Endothelial cell of umbilical vein (primary cell): ENCODE measurements around the gene SLC23A1. TPM values are rescaled to one million over a fixed set of nuclear protein-coding genes. Genes with fewer than 3 reads are reported as not detected.

Experiments used
- BruUV-seq: library from RNA; stranded (reverse); fragments of 400-500 nt; replicated peaks from 2 replicates; lab custom pipeline; 2021; lab: Mats Ljungman, UMichigan
- CTCF ChIA-PET: fragments of 300-600, 350-600 bp; sonication (Branson Sonifier 250); formaldehyde crosslinking; loops from one replicate; lab custom pipeline; 2021; ENCODE audit warnings: antibody characterized with exemption, inconsistent platforms; lab: Charles Lee
- POLR2A ChIA-PET: fragments of 300-600, 350-600 bp; sonication (Branson Sonifier 250); formaldehyde crosslinking; loops from one replicate; lab custom pipeline; 2021; ENCODE audit warnings: antibody characterized with exemption, inconsistent platforms; lab: Charles Lee
- DNase-seq: peaks from one replicate; pipeline ENCODE4 v3.0.0-alpha.2; 2011; ENCODE audit warnings: low read depth, low spot score
- FAIRE-seq: peaks from 2 replicates; lab custom pipeline; 2011; peaks lifted over from hg19 to GRCh38; lab: Jason Lieb, UNC
- H2AFZ ChIP-seq: 2 replicates; pipeline ENCODE4 v1.6.0; 2012; ENCODE audit warnings: low read depth, low read length, control low read depth, inconsistent platforms
- H3K27ac ChIP-seq: 2 replicates; pipeline ENCODE4 v1.5.1; 2011; ENCODE audit warnings: low read depth, mild to moderate bottlenecking, control low read depth, low read length, moderate library complexity; ENCODE audit not compliant: insufficient read depth
- H3K27me3 ChIP-seq, 2 experiments: 2 replicates each; pipeline versions ENCODE4 v1.6.0 to v1.6.1; 2011; ENCODE audit warnings: low read length in 2 of 2, mixed read lengths in 1 of 2; ENCODE audit not compliant: control insufficient read depth in 2 of 2, insufficient read depth in 2 of 2
- H3K36me3 ChIP-seq, 2 experiments: 2 replicates in 1 of 2; 3 replicates in 1 of 2; pipeline ENCODE4 v1.5.1; 2011; ENCODE audit warnings: low read length in 2 of 2, mild to moderate bottlenecking in 1 of 2, moderate library complexity in 1 of 2; ENCODE audit not compliant: control insufficient read depth in 2 of 2, insufficient read depth in 2 of 2; ENCODE audit errors: extremely low read depth in 1 of 2
- H3K4me1 ChIP-seq: 3 replicates; pipeline ENCODE4 v1.5.1; 2011; ENCODE audit warnings: mild to moderate bottlenecking, low read length; ENCODE audit not compliant: control insufficient read depth, insufficient read depth; ENCODE audit errors: extremely low read depth
- H3K4me2 ChIP-seq: 2 replicates; pipeline ENCODE4 v1.6.1; 2011; ENCODE audit warnings: low read length, control low read depth, mixed read lengths; ENCODE audit not compliant: insufficient read depth
- H3K4me3 ChIP-seq, 3 experiments: fragments of 200-600 bp in 1 of 3; sonication (generic), shearing (Covaris generic) in 1 of 3; replicated peaks in 1 of 3; 2 replicates each; pipeline ENCODE4 v1.5.1; 2011 to 2016; ENCODE audit warnings: control low read depth in 3 of 3, low read length in 3 of 3, mild to moderate bottlenecking in 2 of 3, inconsistent platforms in 1 of 3, low read depth in 1 of 3, moderate library complexity in 1 of 3; ENCODE audit not compliant: insufficient read depth in 1 of 3
- H3K79me2 ChIP-seq: 2 replicates; pipeline ENCODE4 v1.6.0; 2012; ENCODE audit warnings: low read length, inconsistent platforms; ENCODE audit not compliant: control insufficient read depth, insufficient read depth
- H3K9ac ChIP-seq: replicated peaks from 2 replicates; pipeline ENCODE3; 2011; ENCODE audit warnings: low read length, control low read depth; ENCODE audit not compliant: insufficient read depth; ENCODE audit errors: extremely low read depth
- H3K9me1 ChIP-seq: replicated peaks from 3 replicates; pipeline ENCODE4 v1.6.0; 2011; ENCODE audit warnings: mild to moderate bottlenecking, low read length; ENCODE audit not compliant: control insufficient read depth, insufficient read depth; ENCODE audit errors: extremely low read depth
- H3K9me3 ChIP-seq: replicated peaks from 2 replicates; pipeline ENCODE4 v1.5.1; 2012; ENCODE audit warnings: low read length, inconsistent platforms; ENCODE audit not compliant: control insufficient read depth, insufficient read depth
- H4K20me1 ChIP-seq: replicated peaks from 2 replicates; pipeline ENCODE3; 2011; ENCODE audit warnings: mild to moderate bottlenecking, low read length; ENCODE audit not compliant: control insufficient read depth, insufficient read depth; ENCODE audit errors: extremely low read depth
- EZH2 ChIP-seq: IDR thresholded peaks from 2 replicates; pipeline ENCODE4 v1.6.1; 2012; ENCODE audit warnings: borderline replicate concordance, low read depth, mild to moderate bottlenecking, moderate library complexity, low read length, inconsistent platforms; ENCODE audit not compliant: severe bottlenecking
- FOS ChIP-seq: IDR thresholded peaks from 2 replicates; pipeline ENCODE4 v1.6.1; 2011; ENCODE audit warnings: mild to moderate bottlenecking, low read length, moderate library complexity, borderline replicate concordance; ENCODE audit not compliant: insufficient read depth
- GATA2 ChIP-seq: IDR thresholded peaks from 2 replicates; pipeline ENCODE4 v1.7.0; 2011; ENCODE audit warnings: low read depth, mild to moderate bottlenecking, moderate library complexity, mixed read lengths, low read length; ENCODE audit not compliant: insufficient read length, insufficient read depth
- JUN ChIP-seq: IDR thresholded peaks from 2 replicates; pipeline ENCODE4 v1.6.1; 2011; ENCODE audit warnings: borderline replicate concordance, low read depth; ENCODE audit not compliant: insufficient read length, insufficient read depth
- MYC ChIP-seq: IDR thresholded peaks from one replicate; pipeline ENCODE4 v1.6.1; 2011; ENCODE audit warnings: mild to moderate bottlenecking, low read depth, low read length
- POLR2A ChIP-seq: IDR thresholded peaks from 2 replicates; pipeline ENCODE4 v1.6.1; 2012; ENCODE audit warnings: low read depth, mild to moderate bottlenecking, control low read depth, low read length
- POLR2AphosphoS5 ChIP-seq: IDR thresholded peaks from 2 replicates; pipeline ENCODE4 v1.6.1; 2012; ENCODE audit warnings: low read depth, mild to moderate bottlenecking, control low read depth, low read length, moderate library complexity; ENCODE audit not compliant: insufficient read depth
- dilution Hi-C: fragments of 300-500 bp; cut with MboI; formaldehyde crosslinking; loops from one replicate; pipeline ENCODE4 v1.15.0; 2019; ENCODE audit warnings: low sequenced_read_pairs; ENCODE audit not compliant: extremely low pct_ligation_motif_present
- intact Hi-C: fragments of 100-400 bp; cut with micrococcal nuclease; formaldehyde crosslinking; loops from one replicate; pipeline ENCODE4 v1.10.0; 2022
- polyA plus RNA-seq, 4 experiments: library from polyadenylated mRNA; depleted of rRNA in 3 of 4; stranded (reverse) in 3 of 4; unstranded in 1 of 4; fragments of >200 nt; gene quantifications; 2 replicates each; pipeline versions ENCODE4 v1.2.1 to v1.2.3, GENCODE V29; 2011 to 2012; ENCODE audit warnings: missing spikeins in 1 of 4
- total RNA-seq: library from RNA; stranded (reverse); gene quantifications from 2 replicates; pipeline ENCODE4 v1.2.3, GENCODE V29; 2021
- TF ChIP-seq, protein P1 (sequence below): IDR thresholded peaks from 2 replicates; pipeline ENCODE4 v1.6.1; 2011; ENCODE audit not compliant: insufficient read depth, insufficient read length
- TF ChIP-seq, protein P2 (sequence below), 2 donors: IDR thresholded peaks; 1 replicate in 1 of 2; 2 replicates in 1 of 2; pipeline ENCODE4 v1.5.1; 2011; ENCODE audit warnings: low read length in 2 of 2, mild to moderate bottlenecking in 2 of 2, moderate library complexity in 2 of 2, control low read depth in 1 of 2, inconsistent platforms in 1 of 2, low read depth in 1 of 2; ENCODE audit not compliant: insufficient read depth in 1 of 2; ENCODE audit errors: extremely low read depth in 1 of 2

SLC23A1 gene
- total and polyA plus RNA-seq, 2 donors (not counting 3 experiments of a cell fraction or from before 2014, with no cell fraction given) = not detected

DNA sequence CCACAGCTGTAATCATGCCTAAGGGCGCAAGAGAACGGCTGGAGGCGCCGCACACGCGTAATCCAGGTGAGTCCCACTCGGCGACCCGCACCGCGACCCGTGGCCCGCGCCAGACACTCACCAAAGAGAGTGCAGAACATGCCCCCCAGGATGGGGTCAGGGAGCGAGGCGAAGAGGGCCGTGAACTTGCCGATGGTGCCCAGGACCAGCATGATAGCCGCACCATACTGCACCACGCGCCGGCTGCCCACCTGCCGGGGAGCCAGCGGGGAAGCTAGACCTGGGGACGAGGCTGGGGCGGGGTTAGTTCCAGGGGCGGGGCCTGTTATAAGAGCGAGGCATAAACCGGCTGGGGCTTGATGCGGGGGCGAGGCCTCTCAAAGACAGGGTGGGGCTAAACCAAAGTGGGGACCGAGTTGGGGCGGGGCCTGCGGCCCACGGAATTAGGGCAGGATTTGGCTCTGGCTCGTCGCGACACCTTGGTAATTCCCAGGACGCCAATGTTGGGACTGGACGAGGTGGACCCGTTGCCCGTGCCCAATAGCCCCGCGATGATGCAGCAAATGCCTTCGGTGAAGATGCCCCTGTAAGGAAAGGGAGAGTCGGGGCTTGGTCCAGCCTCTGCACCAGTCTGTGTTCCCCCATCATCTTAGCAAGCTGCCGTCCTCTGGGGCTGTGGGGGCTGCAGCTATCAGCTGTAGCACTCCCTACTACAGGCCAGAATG is 4.8 kb downstream of the SLC23A1 start:
- Histone ChIP-seq H4K20me1 (no peaks in the 10 kb centered on the region), H2AFZ (no peak overlapping the region), H3K4me2 (no peak overlapping the region), H3K9me1 (no peaks in the 10 kb centered on the region), H3K9me3 (no peaks in the 10 kb centered on the region), H3K36me3 (peaks cover 0 to 3% of the 10 kb centered on the region in 2 experiments), H3K4me3 (no peak overlapping the region), H3K9ac (no peak overlapping the region), H3K27ac (no peak overlapping the region), H3K4me1 (no peaks in the 10 kb centered on the region), H3K79me2 (no peaks in the 10 kb centered on the region), H3K27me3 (no peaks in the 10 kb centered on the region)
- no peak for FAIRE-seq
- no TSS peak for BruUV-seq
- ChIA-PET POLR2A (no interaction called here), CTCF (interaction anchor here (0.7 to 1.0 kb wide), 2 partner anchors 10 to 17 kb away, joined by 3 to 4 read pairs; no protein-coding TSS in a partner anchor)
- intact Hi-C loops (no loop called here), dilution Hi-C loops (no loop called here)
- DNase-seq = no peak
- TF ChIP-seq JUN (no peak), MYC (no peak), POLR2AphosphoS5 (no peak), EZH2 (no peak), GATA2 (no peak), POLR2A (no peak), FOS (no peak)
- TF ChIP-seq, protein P1, sequence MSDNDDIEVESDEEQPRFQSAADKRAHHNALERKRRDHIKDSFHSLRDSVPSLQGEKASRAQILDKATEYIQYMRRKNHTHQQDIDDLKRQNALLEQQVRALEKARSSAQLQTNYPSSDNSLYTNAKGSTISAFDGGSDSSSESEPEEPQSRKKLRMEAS = no peak
- TF ChIP-seq, protein P2, sequence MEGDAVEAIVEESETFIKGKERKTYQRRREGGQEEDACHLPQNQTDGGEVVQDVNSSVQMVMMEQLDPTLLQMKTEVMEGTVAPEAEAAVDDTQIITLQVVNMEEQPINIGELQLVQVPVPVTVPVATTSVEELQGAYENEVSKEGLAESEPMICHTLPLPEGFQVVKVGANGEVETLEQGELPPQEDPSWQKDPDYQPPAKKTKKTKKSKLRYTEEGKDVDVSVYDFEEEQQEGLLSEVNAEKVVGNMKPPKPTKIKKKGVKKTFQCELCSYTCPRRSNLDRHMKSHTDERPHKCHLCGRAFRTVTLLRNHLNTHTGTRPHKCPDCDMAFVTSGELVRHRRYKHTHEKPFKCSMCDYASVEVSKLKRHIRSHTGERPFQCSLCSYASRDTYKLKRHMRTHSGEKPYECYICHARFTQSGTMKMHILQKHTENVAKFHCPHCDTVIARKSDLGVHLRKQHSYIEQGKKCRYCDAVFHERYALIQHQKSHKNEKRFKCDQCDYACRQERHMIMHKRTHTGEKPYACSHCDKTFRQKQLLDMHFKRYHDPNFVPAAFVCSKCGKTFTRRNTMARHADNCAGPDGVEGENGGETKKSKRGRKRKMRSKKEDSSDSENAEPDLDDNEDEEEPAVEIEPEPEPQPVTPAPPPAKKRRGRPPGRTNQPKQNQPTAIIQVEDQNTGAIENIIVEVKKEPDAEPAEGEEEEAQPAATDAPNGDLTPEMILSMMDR (IDR thresholded peaks at IDR 0.05; ENCODE audit: extremely low read depth in 1 of 2, insufficient read depth in 1 of 2, low read depth in 1 of 2, low read length in 2 of 2) = no peak
